Stimulated activated CD8-positive, alpha-beta memory T cell treated with anti-CD3 and anti-CD28 coated beads, Interleukin-4, amount 100 ng/mL, for 48 hours (primary cell): ENCODE results near the gene DNAJB8.

Source experiments
- DNase-seq: peaks from one replicate; pipeline ENCODE4 v3.0.0-alpha.2; 2020

The DNAJB8 gene

GRCh38 chr3:128442949-128443348 lies 23.7 kb downstream of the DNAJB8 start:
- no peak for DNase-seq

- no peak for DNase-seq
Measured at GRCh38 chr3:128442070-128442469, 24.6 kb downstream of the DNAJB8 start.

- no peak for DNase-seq
Measured at GRCh38 chr3:128439226-128439625, 27.5 kb downstream of the DNAJB8 start.

- DNase-seq = no peak
Measured at GRCh38 chr3:128438488-128439072, 28.1 kb downstream of the DNAJB8 start.

GRCh38 chr3:128436214-128436613 lies 30.5 kb downstream of the DNAJB8 start:
- DNase-seq = no peak

GRCh38 chr3:128435561-128435960 lies 31.1 kb downstream of the DNAJB8 start:
- no peak for DNase-seq

- no peak for DNase-seq
Measured at GRCh38 chr3:128435058-128435457, 31.6 kb downstream of the DNAJB8 start.

GRCh38 chr3:128434524-128434923 lies 32.2 kb downstream of the DNAJB8 start:
- no peak for DNase-seq

GRCh38 chr3:128433837-128434165 lies 32.9 kb downstream of the DNAJB8 start:
- no peak for DNase-seq

GRCh38 chr3:128432971-128433836 lies 33.5 kb downstream of the DNAJB8 start:
- no peak for DNase-seq

- DNase-seq = no peak
Measured at GRCh38 chr3:128432301-128432970, 34.3 kb downstream of the DNAJB8 start.

- DNase-seq = no peak
Measured at GRCh38 chr3:128431803-128432300, 34.8 kb downstream of the DNAJB8 start.

GRCh38 chr3:128430731-128431130 lies 36.0 kb downstream of the DNAJB8 start:
- DNase-seq = no peak

GRCh38 chr3:128430301-128430700 lies 36.4 kb downstream of the DNAJB8 start:
- DNase-seq = no peak

GRCh38 chr3:128429751-128430150 lies 36.9 kb downstream of the DNAJB8 start:
- DNase-seq = no peak

GRCh38 chr3:128429275-128429674 lies 37.4 kb downstream of the DNAJB8 start:
- DNase-seq = no peak

GRCh38 chr3:128427872-128428822 lies 38.5 kb downstream of the DNAJB8 start:
- DNase-seq = no peak

- DNase-seq = no peak
Measured at GRCh38 chr3:128427175-128427857, 39.4 kb downstream of the DNAJB8 start.

- peak; percentile 74 for DNase-seq
Measured at GRCh38 chr3:128426128-128426921, 40.4 kb downstream of the DNAJB8 start.

GRCh38 chr3:128425846-128426127 lies 40.9 kb downstream of the DNAJB8 start:
- DNase-seq = no peak

GRCh38 chr3:128425142-128425845 lies 41.4 kb downstream of the DNAJB8 start:
- DNase-seq = no peak
